HepG2 (cell line): ENCODE measurements around the gene PPP2R2B. TPM values are rescaled to one million over a fixed set of nuclear protein-coding genes. Genes with fewer than 3 reads are reported as not detected.

Experiments used
- ATAC-seq: fragments of 200-7000 bp; cut with Tn5 transposase; 3 replicates; pipeline ENCODE4 v1.9.1; 2020; ENCODE audit warnings: mild to moderate bottlenecking, moderate library complexity
- BruUV-seq: library from RNA; stranded (reverse); fragments of 400-500 nt; replicated peaks from 2 replicates; lab custom pipeline; 2021; lab: Mats Ljungman, UMichigan
- CTCF ChIA-PET: fragments of 300-600 bp; formaldehyde crosslinking; extraction: SDS; loops from one replicate; lab custom pipeline; 2021; ENCODE audit warnings: low total read pairs, inconsistent platforms, low intra/inter-chr PET ratio; lab: Yijun Ruan, JAX
- POLR2A ChIA-PET: fragments of 350-600 bp; sonication (Branson Sonifier 250); formaldehyde crosslinking; loops from one replicate; lab custom pipeline; 2020; ENCODE audit warnings: antibody characterized with exemption, inconsistent platforms; lab: Yijun Ruan, JAX
- DNase-seq: peaks from one replicate; pipeline ENCODE4 v3.0.0-alpha.2; 2015; ENCODE audit warnings: low spot score
- FAIRE-seq: peaks from 3 replicates; lab custom pipeline; 2011; peaks lifted over from hg19 to GRCh38; lab: Jason Lieb, UNC
- H2AFZ ChIP-seq: one replicate; pipeline ENCODE4 v1.6.1; 2011; ENCODE audit warnings: low read length, inconsistent platforms
- H3K27ac ChIP-seq: fragments of 300-600 bp; 3 replicates; pipeline ENCODE4 v1.8.0; 2011; ENCODE audit warnings: mixed run types, mild to moderate bottlenecking, mixed read lengths, low read length, inconsistent platforms; ENCODE audit not compliant: insufficient read depth; ENCODE audit errors: extremely low read length
- H3K27me3 ChIP-seq, 2 experiments: fragments of 200-600 bp in 1 of 2; 2 replicates in 1 of 2; 3 replicates in 1 of 2; pipeline versions ENCODE4 v1.6.0 to v1.8.0; 2011; ENCODE audit warnings: low read length in 2 of 2, mild to moderate bottlenecking in 2 of 2, moderate library complexity in 2 of 2, inconsistent platforms in 1 of 2; ENCODE audit not compliant: insufficient read depth in 2 of 2, control insufficient read depth in 1 of 2
- H3K36me3 ChIP-seq, 2 experiments: fragments of 200-600 bp in 1 of 2; replicated peaks in 1 of 2; 2 replicates in 1 of 2; 3 replicates in 1 of 2; pipeline versions ENCODE4 v1.5.1 to v1.8.0; 2011; ENCODE audit warnings: low read length in 2 of 2, inconsistent platforms in 1 of 2; ENCODE audit not compliant: insufficient read depth in 2 of 2, control insufficient read depth in 1 of 2
- H3K4me1 ChIP-seq: 2 replicates; pipeline ENCODE4 v1.5.1; 2012; ENCODE audit warnings: low read length, inconsistent platforms; ENCODE audit not compliant: insufficient read depth
- H3K4me2 ChIP-seq: 2 replicates; pipeline ENCODE4 v1.6.0; 2011; ENCODE audit warnings: low read depth, low read length, inconsistent platforms
- H3K4me3 ChIP-seq, 3 experiments: fragments of 200-600 bp in 1 of 3; sonication (generic), shearing (Covaris generic) in 1 of 3; replicated peaks in 1 of 3; 2 replicates each; pipeline ENCODE4 v1.5.1; 2011 to 2016; ENCODE audit warnings: low read length in 3 of 3, inconsistent platforms in 2 of 3, low read depth in 2 of 3, mild to moderate bottlenecking in 2 of 3, control low read depth in 1 of 3, mixed read lengths in 1 of 3; ENCODE audit not compliant: insufficient read depth in 1 of 3
- H3K79me2 ChIP-seq: one replicate; pipeline ENCODE4 v1.6.1; 2011; ENCODE audit warnings: low read length, inconsistent platforms; ENCODE audit not compliant: insufficient read depth
- H3K9ac ChIP-seq: 2 replicates; pipeline ENCODE4 v1.6.0; 2011; ENCODE audit warnings: mild to moderate bottlenecking, low read depth, low read length, inconsistent platforms; ENCODE audit not compliant: insufficient read depth
- H3K9me3 ChIP-seq: 2 replicates; pipeline ENCODE4 v1.5.1; 2012; ENCODE audit warnings: mild to moderate bottlenecking, low read length
- H4K20me1 ChIP-seq: 2 replicates; pipeline ENCODE4 v1.6.0; 2011; ENCODE audit warnings: inconsistent platforms, mild to moderate bottlenecking, low read length, moderate library complexity; ENCODE audit not compliant: insufficient read depth
- ATF6 ChIP-seq: sonication (generic); formaldehyde crosslinking; conservative IDR thresholded peaks from 2 replicates; pipeline ENCODE4 v1.4.0; 2020; ENCODE audit warnings: missing genetic modification reagents
- EP300 ChIP-seq, 3 experiments: sonication (generic) in 1 of 3; formaldehyde crosslinking in 1 of 3; IDR thresholded peaks; 2 replicates each; pipeline versions ENCODE4 v1.5.1 to v1.6.1; 2011 to 2020; ENCODE audit warnings: low read depth in 2 of 3, low read length in 2 of 3, borderline replicate concordance in 1 of 3, improper control_type of control experiment in 1 of 3, mild to moderate bottlenecking in 1 of 3, missing genetic modification reagents in 1 of 3, moderate library complexity in 1 of 3
- FOXM1 ChIP-seq: sonication (generic); formaldehyde crosslinking; IDR thresholded peaks from 2 replicates; pipeline ENCODE4 v1.5.0; 2020; ENCODE audit warnings: missing genetic modification reagents
- IRF2 ChIP-seq: IDR thresholded peaks from 2 replicates; pipeline ENCODE4 v1.6.1; 2018; ENCODE audit warnings: missing genetic modification reagents, missing compliant biosample characterization
- MAFF ChIP-seq: IDR thresholded peaks from 2 replicates; pipeline ENCODE4 v1.6.1; 2011; ENCODE audit warnings: low read depth, low read length, improper control_type of control experiment
- ZNF180 ChIP-seq: sonication (generic); formaldehyde crosslinking; IDR thresholded peaks from 2 replicates; pipeline ENCODE4 v1.4.0; 2020; ENCODE audit warnings: low read depth, missing genetic modification reagents, borderline replicate concordance
- ZNF451 ChIP-seq: sonication (generic); formaldehyde crosslinking; IDR thresholded peaks from 2 replicates; pipeline ENCODE4 v1.5.0; 2020; ENCODE audit warnings: mild to moderate bottlenecking, missing genetic modification reagents
- in situ Hi-C: cut with HindIII; loops from 2 replicates; pipeline ENCODE4 v1.10.0; 2017; ENCODE audit warnings: low pct_unique_long_range_greater_than_20kb; ENCODE audit not compliant: extremely low pct_ligation_motif_present
- intact Hi-C: fragments of 100-400 bp; cut with micrococcal nuclease; formaldehyde crosslinking; loops from one replicate; pipeline ENCODE4 v1.10.0; 2022; ENCODE audit not compliant: unreplicated experiment
- polyA plus RNA-seq, 8 experiments: library from polyadenylated mRNA; depleted of rRNA in 3 of 8; stranded (reverse) in 7 of 8; unstranded in 1 of 8; fragments of >200 nt; fragmentation: Illumina TruSeq in 4 of 8; extraction: Trizol in 4 of 8; gene quantifications; 2 replicates each; pipeline versions ENCODE4 v1.2.1 to v1.2.3, GENCODE V29; 2011 to 2016; ENCODE audit warnings: low read depth in 4 of 8, missing spikeins in 1 of 8, mixed read lengths in 1 of 8; ENCODE audit not compliant: insufficient read depth in 1 of 8
- total RNA-seq, 5 experiments: library from RNA; depleted of rRNA; stranded (reverse); fragments of >200 nt; fragmentation: Illumina TruSeq; extraction: Trizol; gene quantifications; 2 replicates each; pipeline ENCODE4 v1.2.3, GENCODE V29; 2016; ENCODE audit warnings: low read depth in 1 of 5

Gene PPP2R2B
- total and polyA plus RNA-seq, 2 of the 13 experiments (the other 11 are each of a cell fraction or from before 2014, with no cell fraction given) = not detected

GRCh38 chr5:146703899-146704298 is 174.7 kb downstream of the PPP2R2B start (continued):
- no peak for TF ChIP-seq ZNF180 (CRISPR knock-in tag)
- no peak for TF ChIP-seq IRF2
- TF ChIP-seq FOXM1 (CRISPR knock-in tag) = no peak
- no peak for TF ChIP-seq MAFF
- no peak for TF ChIP-seq EP300 (IDR thresholded peaks at IDR 0.05; ENCODE audit: low read depth in 2 of 2, low read length in 2 of 2)
- no peak for TF ChIP-seq EP300 (CRISPR knock-in tag; IDR thresholded peaks at IDR 0.05; ENCODE audit: borderline replicate concordance)
- TF ChIP-seq, all 625 proteins: peak for 0

GRCh38 chr5:146703499-146703898 is 175.1 kb downstream of the PPP2R2B start:
- no peak overlapping the region for H3K4me3 ChIP-seq
- no peaks in the 10 kb centered on the region for H3K79me2 ChIP-seq
- intact Hi-C loops (no loop called here), in situ Hi-C loops (no loop called here)
- no peaks in the 10 kb centered on the region for H3K9me3 ChIP-seq
- H3K4me2 ChIP-seq = no peak overlapping the region
- no peaks in the 10 kb centered on the region for H3K4me1 ChIP-seq
- no peak for FAIRE-seq
- TF ChIP-seq ZNF451 (CRISPR knock-in tag) (no peak), ATF6 (no peak)
- no peak overlapping the region for H3K27ac ChIP-seq
- no peak for DNase-seq
- ChIA-PET POLR2A (no interaction called here), CTCF (no interaction called here)
- H3K36me3 ChIP-seq = no peaks in the 10 kb centered on the region
- H4K20me1 ChIP-seq = no peaks in the 10 kb centered on the region
- BruUV-seq = no TSS peak
- H3K27me3 ChIP-seq = peaks cover 0 to 1% of the 10 kb centered on the region in 2 experiments; a peak in 1 of 5 replicates
- no peak overlapping the region for H3K9ac ChIP-seq
- H2AFZ ChIP-seq = no peak overlapping the region
- no peak for ATAC-seq
